ENCODE data around the gene MKLN1.
"Not testable (repeated sequence)": the region's sequence is repeated elsewhere in the genome, so short reads cannot be mapped to it uniquely, and the experiment has no call there.

MKLN1 gene

GRCh38 chr7:131424219-131424822 lies 96.6 kb downstream of the MKLN1 start:
- H3K9ac ChIP-seq (ENCODE audit: low read depth in 1 of 2, low read length in 2 of 2) = no peak overlapping the region
- no peak overlapping the region for H3K27ac ChIP-seq (ENCODE audit: low read depth, low read length)
- no peak overlapping the region for H3K4me3 ChIP-seq (ENCODE audit: low read depth in 1 of 2, low read length in 2 of 2)
- H3K4me1 ChIP-seq (ENCODE audit: control insufficient read depth in 1 of 2, insufficient read depth in 2 of 2, low read length in 2 of 2) = no peaks in the 10 kb centered on the region
- no peaks in the 10 kb centered on the region for H3K27me3 ChIP-seq (ENCODE audit: control insufficient read depth in 1 of 2, insufficient read depth in 2 of 2, low read length in 2 of 2)
- peaks cover 3 to 11% of the 10 kb centered on the region in 2 donors for H3K36me3 ChIP-seq (ENCODE audit: control insufficient read depth in 1 of 2, insufficient read depth in 2 of 2, low read length in 2 of 2)
- H3K9me3 ChIP-seq (ENCODE audit: control insufficient read depth in 1 of 2, low read length in 2 of 2) = no peaks in the 10 kb centered on the region

GRCh38 chr7:131425992-131426391 lies 98.3 kb downstream of the MKLN1 start:
- H3K9ac ChIP-seq (ENCODE audit: low read depth in 1 of 2, low read length in 2 of 2) = no peak overlapping the region
- no peaks in the 10 kb centered on the region for H3K4me1 ChIP-seq (ENCODE audit: control insufficient read depth in 1 of 2, insufficient read depth in 2 of 2, low read length in 2 of 2)
- H3K9me3 ChIP-seq (ENCODE audit: control insufficient read depth in 1 of 2, low read length in 2 of 2) = no peaks in the 10 kb centered on the region
- H3K4me3 ChIP-seq (ENCODE audit: low read depth in 1 of 2, low read length in 2 of 2) = no peak overlapping the region
- peaks cover 5 to 17% of the 10 kb centered on the region in 2 donors for H3K36me3 ChIP-seq (ENCODE audit: control insufficient read depth in 1 of 2, insufficient read depth in 2 of 2, low read length in 2 of 2)
- H3K27me3 ChIP-seq (ENCODE audit: control insufficient read depth in 1 of 2, insufficient read depth in 2 of 2, low read length in 2 of 2) = no peaks in the 10 kb centered on the region
- no peak overlapping the region for H3K27ac ChIP-seq (ENCODE audit: low read depth, low read length)

GRCh38 chr7:131430826-131431225 lies 103.2 kb downstream of the MKLN1 start:
- H3K4me1 ChIP-seq (ENCODE audit: control insufficient read depth in 1 of 2, insufficient read depth in 2 of 2, low read length in 2 of 2); H3K4me3 ChIP-seq (ENCODE audit: low read depth in 1 of 2, low read length in 2 of 2); H3K9ac ChIP-seq (ENCODE audit: low read depth in 1 of 2, low read length in 2 of 2); H3K27ac ChIP-seq (ENCODE audit: low read depth, low read length); H3K9me3 ChIP-seq (ENCODE audit: control insufficient read depth in 1 of 2, low read length in 2 of 2); H3K27me3 ChIP-seq (ENCODE audit: control insufficient read depth in 1 of 2, insufficient read depth in 2 of 2, low read length in 2 of 2): not testable (repeated sequence)
- peaks cover 5 to 32% of the 10 kb centered on the region in 2 donors for H3K36me3 ChIP-seq (ENCODE audit: control insufficient read depth in 1 of 2, insufficient read depth in 2 of 2, low read length in 2 of 2)

GRCh38 chr7:131431289-131431688 lies 103.6 kb downstream of the MKLN1 start:
- Histone ChIP-seq H3K4me3 (ENCODE audit: low read depth in 1 of 2, low read length in 2 of 2) (no peak overlapping the region), H3K9ac (ENCODE audit: low read depth in 1 of 2, low read length in 2 of 2) (no peak overlapping the region), H3K36me3 (ENCODE audit: control insufficient read depth in 1 of 2, insufficient read depth in 2 of 2, low read length in 2 of 2) (peaks cover 5 to 32% of the 10 kb centered on the region in 2 donors), H3K9me3 (ENCODE audit: control insufficient read depth in 1 of 2, low read length in 2 of 2) (no peaks in the 10 kb centered on the region), H3K27me3 (ENCODE audit: control insufficient read depth in 1 of 2, insufficient read depth in 2 of 2, low read length in 2 of 2) (no peaks in the 10 kb centered on the region), H3K27ac (ENCODE audit: low read depth, low read length) (no peak overlapping the region), H3K4me1 (ENCODE audit: control insufficient read depth in 1 of 2, insufficient read depth in 2 of 2, low read length in 2 of 2) (no peaks in the 10 kb centered on the region)

GRCh38 chr7:131431756-131432155 lies 104.1 kb downstream of the MKLN1 start:
- Histone ChIP-seq H3K4me1 (ENCODE audit: control insufficient read depth in 1 of 2, insufficient read depth in 2 of 2, low read length in 2 of 2) (no peaks in the 10 kb centered on the region), H3K9me3 (ENCODE audit: control insufficient read depth in 1 of 2, low read length in 2 of 2) (no peaks in the 10 kb centered on the region), H3K36me3 (ENCODE audit: control insufficient read depth in 1 of 2, insufficient read depth in 2 of 2, low read length in 2 of 2) (peaks cover 5 to 32% of the 10 kb centered on the region in 2 donors), H3K27ac (ENCODE audit: low read depth, low read length) (no peak overlapping the region), H3K27me3 (ENCODE audit: control insufficient read depth in 1 of 2, insufficient read depth in 2 of 2, low read length in 2 of 2) (no peaks in the 10 kb centered on the region), H3K9ac (ENCODE audit: low read depth in 1 of 2, low read length in 2 of 2) (no peak overlapping the region), H3K4me3 (ENCODE audit: low read depth in 1 of 2, low read length in 2 of 2) (no peak overlapping the region)

- H3K27ac ChIP-seq (ENCODE audit: low read depth, low read length) = no peak overlapping the region
- no peak overlapping the region for H3K4me3 ChIP-seq (ENCODE audit: low read depth in 1 of 2, low read length in 2 of 2)
- H3K4me1 ChIP-seq (ENCODE audit: control insufficient read depth in 1 of 2, insufficient read depth in 2 of 2, low read length in 2 of 2) = no peaks in the 10 kb centered on the region
- peaks cover 13 to 25% of the 10 kb centered on the region in 2 donors for H3K36me3 ChIP-seq (ENCODE audit: control insufficient read depth in 1 of 2, insufficient read depth in 2 of 2, low read length in 2 of 2)
- H3K9ac ChIP-seq (ENCODE audit: low read depth in 1 of 2, low read length in 2 of 2) = no peak overlapping the region
- H3K9me3 ChIP-seq (ENCODE audit: control insufficient read depth in 1 of 2, low read length in 2 of 2) = no peaks in the 10 kb centered on the region
- no peaks in the 10 kb centered on the region for H3K27me3 ChIP-seq (ENCODE audit: control insufficient read depth in 1 of 2, insufficient read depth in 2 of 2, low read length in 2 of 2)
Observed at GRCh38 chr7:131436384-131436783, 108.7 kb downstream of the MKLN1 start.

GRCh38 chr7:131438969-131439368 lies 111.3 kb downstream of the MKLN1 start:
- peaks cover 13 to 24% of the 10 kb centered on the region in 2 donors for H3K36me3 ChIP-seq (ENCODE audit: control insufficient read depth in 1 of 2, insufficient read depth in 2 of 2, low read length in 2 of 2)

GRCh38 chr7:131443496-131443895 lies 115.8 kb downstream of the MKLN1 start:
- Histone ChIP-seq H3K27ac (ENCODE audit: low read depth, low read length) (no peak overlapping the region), H3K4me3 (ENCODE audit: low read depth in 1 of 2, low read length in 2 of 2) (no peak overlapping the region), H3K9me3 (ENCODE audit: control insufficient read depth in 1 of 2, low read length in 2 of 2) (no peaks in the 10 kb centered on the region), H3K27me3 (ENCODE audit: control insufficient read depth in 1 of 2, insufficient read depth in 2 of 2, low read length in 2 of 2) (no peaks in the 10 kb centered on the region), H3K4me1 (ENCODE audit: control insufficient read depth in 1 of 2, insufficient read depth in 2 of 2, low read length in 2 of 2) (no peaks in the 10 kb centered on the region), H3K9ac (ENCODE audit: low read depth in 1 of 2, low read length in 2 of 2) (no peak overlapping the region), H3K36me3 (ENCODE audit: control insufficient read depth in 1 of 2, insufficient read depth in 2 of 2, low read length in 2 of 2) (peaks cover 10 to 13% of the 10 kb centered on the region in 2 donors)

More at GRCh38 chr7:131438969-131439368, 111.3 kb downstream of the MKLN1 start:
- H3K9me3 ChIP-seq (ENCODE audit: control insufficient read depth in 1 of 2, low read length in 2 of 2) = no peaks in the 10 kb centered on the region
- no peak overlapping the region for H3K27ac ChIP-seq (ENCODE audit: low read depth, low read length)
- no peak overlapping the region for H3K4me3 ChIP-seq (ENCODE audit: low read depth in 1 of 2, low read length in 2 of 2)
- no peaks in the 10 kb centered on the region for H3K4me1 ChIP-seq (ENCODE audit: control insufficient read depth in 1 of 2, insufficient read depth in 2 of 2, low read length in 2 of 2)
- H3K27me3 ChIP-seq (ENCODE audit: control insufficient read depth in 1 of 2, insufficient read depth in 2 of 2, low read length in 2 of 2) = no peaks in the 10 kb centered on the region
- no peak overlapping the region for H3K9ac ChIP-seq (ENCODE audit: low read depth in 1 of 2, low read length in 2 of 2)

- H3K9ac ChIP-seq (ENCODE audit: low read depth in 1 of 2, low read length in 2 of 2) = no peak overlapping the region
- no peak overlapping the region for H3K4me3 ChIP-seq (ENCODE audit: low read depth in 1 of 2, low read length in 2 of 2)
- no peaks in the 10 kb centered on the region for H3K27me3 ChIP-seq (ENCODE audit: control insufficient read depth in 1 of 2, insufficient read depth in 2 of 2, low read length in 2 of 2)
- no peaks in the 10 kb centered on the region for H3K9me3 ChIP-seq (ENCODE audit: control insufficient read depth in 1 of 2, low read length in 2 of 2)
- peaks cover 11 to 16% of the 10 kb centered on the region in 2 donors for H3K36me3 ChIP-seq (ENCODE audit: control insufficient read depth in 1 of 2, insufficient read depth in 2 of 2, low read length in 2 of 2)
- H3K27ac ChIP-seq (ENCODE audit: low read depth, low read length) = no peak overlapping the region
- H3K4me1 ChIP-seq (ENCODE audit: control insufficient read depth in 1 of 2, insufficient read depth in 2 of 2, low read length in 2 of 2) = no peaks in the 10 kb centered on the region
Observed at GRCh38 chr7:131444683-131445082, 117.0 kb downstream of the MKLN1 start.

- Histone ChIP-seq H3K4me1 (ENCODE audit: control insufficient read depth in 1 of 2, insufficient read depth in 2 of 2, low read length in 2 of 2) (no peaks in the 10 kb centered on the region), H3K27me3 (ENCODE audit: control insufficient read depth in 1 of 2, insufficient read depth in 2 of 2, low read length in 2 of 2) (no peaks in the 10 kb centered on the region), H3K36me3 (ENCODE audit: control insufficient read depth in 1 of 2, insufficient read depth in 2 of 2, low read length in 2 of 2) (peaks cover 11 to 14% of the 10 kb centered on the region in 2 donors), H3K9ac (ENCODE audit: low read depth in 1 of 2, low read length in 2 of 2) (no peak overlapping the region), H3K4me3 (ENCODE audit: low read depth in 1 of 2, low read length in 2 of 2) (no peak overlapping the region), H3K27ac (ENCODE audit: low read depth, low read length) (no peak overlapping the region), H3K9me3 (ENCODE audit: control insufficient read depth in 1 of 2, low read length in 2 of 2) (no peaks in the 10 kb centered on the region)
Observed at GRCh38 chr7:131449373-131449902, 121.8 kb downstream of the MKLN1 start.

Data from duodenal mucosa (tissue), 2 donors.